Measurements from ENCODE around the gene PLPPR2.

DNA sequence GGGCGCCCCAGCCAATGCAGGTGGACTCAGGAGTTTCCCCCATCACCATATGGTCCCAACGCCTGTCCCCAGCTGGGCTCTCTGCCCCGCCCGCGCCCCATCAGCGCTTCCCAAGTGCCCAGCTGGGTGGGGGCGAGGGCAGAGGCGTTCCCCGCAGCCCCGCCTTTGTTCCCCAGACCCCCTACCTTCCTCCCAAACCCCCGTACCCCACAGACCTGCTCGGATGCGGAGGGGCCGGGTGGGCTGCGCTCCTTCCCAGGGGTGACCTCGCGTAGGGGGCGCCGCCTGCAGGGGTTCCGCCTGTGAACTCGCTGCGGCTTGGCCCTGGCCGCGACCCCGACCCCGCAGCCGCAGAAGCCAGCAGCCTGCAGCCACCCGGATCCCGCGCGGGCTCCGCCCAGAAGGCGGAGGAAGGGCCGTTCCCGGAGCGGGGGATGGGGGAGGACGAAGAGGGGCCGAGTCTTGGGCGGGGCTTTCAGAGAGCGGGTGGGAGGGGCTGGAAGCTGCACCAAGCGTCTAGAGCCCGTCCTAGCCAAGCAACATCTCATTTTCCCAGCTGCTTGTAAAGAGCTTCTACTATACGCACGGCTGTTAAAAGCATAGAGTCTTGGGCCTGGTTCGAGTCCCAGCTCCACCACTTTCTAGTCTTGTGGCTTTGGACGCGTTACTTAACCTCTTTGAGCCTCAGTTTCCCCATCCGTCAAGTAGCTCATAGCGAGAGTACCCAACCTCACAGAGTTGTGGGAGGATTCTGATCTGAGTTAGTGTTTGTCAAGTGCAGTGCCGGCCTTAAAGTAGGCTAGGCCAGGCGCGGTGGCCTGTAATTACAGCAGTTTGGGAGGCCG is 15.8 kb upstream of the PLPPR2 start, which contains the start of gene RAB3D:
- TF ChIP-seq, protein P1, sequence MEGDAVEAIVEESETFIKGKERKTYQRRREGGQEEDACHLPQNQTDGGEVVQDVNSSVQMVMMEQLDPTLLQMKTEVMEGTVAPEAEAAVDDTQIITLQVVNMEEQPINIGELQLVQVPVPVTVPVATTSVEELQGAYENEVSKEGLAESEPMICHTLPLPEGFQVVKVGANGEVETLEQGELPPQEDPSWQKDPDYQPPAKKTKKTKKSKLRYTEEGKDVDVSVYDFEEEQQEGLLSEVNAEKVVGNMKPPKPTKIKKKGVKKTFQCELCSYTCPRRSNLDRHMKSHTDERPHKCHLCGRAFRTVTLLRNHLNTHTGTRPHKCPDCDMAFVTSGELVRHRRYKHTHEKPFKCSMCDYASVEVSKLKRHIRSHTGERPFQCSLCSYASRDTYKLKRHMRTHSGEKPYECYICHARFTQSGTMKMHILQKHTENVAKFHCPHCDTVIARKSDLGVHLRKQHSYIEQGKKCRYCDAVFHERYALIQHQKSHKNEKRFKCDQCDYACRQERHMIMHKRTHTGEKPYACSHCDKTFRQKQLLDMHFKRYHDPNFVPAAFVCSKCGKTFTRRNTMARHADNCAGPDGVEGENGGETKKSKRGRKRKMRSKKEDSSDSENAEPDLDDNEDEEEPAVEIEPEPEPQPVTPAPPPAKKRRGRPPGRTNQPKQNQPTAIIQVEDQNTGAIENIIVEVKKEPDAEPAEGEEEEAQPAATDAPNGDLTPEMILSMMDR (IDR thresholded peaks at IDR 0.05; ENCODE audit: insufficient read depth, low read length): no peak
- no peak for TF ChIP-seq GABPA (IDR thresholded peaks at IDR 0.05; ENCODE audit: low read depth)
- TF ChIP-seq POLR2AphosphoS5 (IDR thresholded peaks at IDR 0.05; ENCODE audit: low read depth): no peak
- TF ChIP-seq SPI1 (IDR thresholded peaks at IDR 0.05; ENCODE audit: borderline replicate concordance, low read depth): no peak
- TF ChIP-seq, protein P2, sequence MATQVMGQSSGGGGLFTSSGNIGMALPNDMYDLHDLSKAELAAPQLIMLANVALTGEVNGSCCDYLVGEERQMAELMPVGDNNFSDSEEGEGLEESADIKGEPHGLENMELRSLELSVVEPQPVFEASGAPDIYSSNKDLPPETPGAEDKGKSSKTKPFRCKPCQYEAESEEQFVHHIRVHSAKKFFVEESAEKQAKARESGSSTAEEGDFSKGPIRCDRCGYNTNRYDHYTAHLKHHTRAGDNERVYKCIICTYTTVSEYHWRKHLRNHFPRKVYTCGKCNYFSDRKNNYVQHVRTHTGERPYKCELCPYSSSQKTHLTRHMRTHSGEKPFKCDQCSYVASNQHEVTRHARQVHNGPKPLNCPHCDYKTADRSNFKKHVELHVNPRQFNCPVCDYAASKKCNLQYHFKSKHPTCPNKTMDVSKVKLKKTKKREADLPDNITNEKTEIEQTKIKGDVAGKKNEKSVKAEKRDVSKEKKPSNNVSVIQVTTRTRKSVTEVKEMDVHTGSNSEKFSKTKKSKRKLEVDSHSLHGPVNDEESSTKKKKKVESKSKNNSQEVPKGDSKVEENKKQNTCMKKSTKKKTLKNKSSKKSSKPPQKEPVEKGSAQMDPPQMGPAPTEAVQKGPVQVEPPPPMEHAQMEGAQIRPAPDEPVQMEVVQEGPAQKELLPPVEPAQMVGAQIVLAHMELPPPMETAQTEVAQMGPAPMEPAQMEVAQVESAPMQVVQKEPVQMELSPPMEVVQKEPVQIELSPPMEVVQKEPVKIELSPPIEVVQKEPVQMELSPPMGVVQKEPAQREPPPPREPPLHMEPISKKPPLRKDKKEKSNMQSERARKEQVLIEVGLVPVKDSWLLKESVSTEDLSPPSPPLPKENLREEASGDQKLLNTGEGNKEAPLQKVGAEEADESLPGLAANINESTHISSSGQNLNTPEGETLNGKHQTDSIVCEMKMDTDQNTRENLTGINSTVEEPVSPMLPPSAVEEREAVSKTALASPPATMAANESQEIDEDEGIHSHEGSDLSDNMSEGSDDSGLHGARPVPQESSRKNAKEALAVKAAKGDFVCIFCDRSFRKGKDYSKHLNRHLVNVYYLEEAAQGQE (IDR thresholded peaks at IDR 0.05; ENCODE audit: insufficient replicate concordance, low read depth): no peak
